ENCODE results near the gene TLL2.

Gene TLL2

DNA sequence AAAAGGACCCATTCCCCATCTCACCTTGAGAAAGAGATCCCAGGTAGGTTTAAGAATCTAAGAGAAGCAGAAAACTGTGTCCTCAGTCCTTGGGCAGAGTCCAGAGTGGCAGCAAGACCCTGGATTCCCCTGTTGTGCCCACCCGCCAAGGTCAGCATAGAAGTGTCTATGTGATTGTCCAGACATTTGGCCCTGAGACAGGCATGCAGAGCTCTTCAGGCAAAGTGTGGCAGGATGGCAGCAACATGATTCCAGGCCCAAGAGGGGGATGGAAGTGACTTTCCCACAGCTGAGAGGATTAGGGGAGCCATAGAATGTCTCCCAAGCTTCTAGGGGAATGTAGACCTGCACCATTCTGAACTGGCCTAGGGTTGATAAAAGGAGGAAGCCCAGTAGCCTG lies 115.8 kb downstream of the TLL2 start:
- H3K27ac ChIP-seq = no peak overlapping the region
- TF ChIP-seq, protein P1, sequence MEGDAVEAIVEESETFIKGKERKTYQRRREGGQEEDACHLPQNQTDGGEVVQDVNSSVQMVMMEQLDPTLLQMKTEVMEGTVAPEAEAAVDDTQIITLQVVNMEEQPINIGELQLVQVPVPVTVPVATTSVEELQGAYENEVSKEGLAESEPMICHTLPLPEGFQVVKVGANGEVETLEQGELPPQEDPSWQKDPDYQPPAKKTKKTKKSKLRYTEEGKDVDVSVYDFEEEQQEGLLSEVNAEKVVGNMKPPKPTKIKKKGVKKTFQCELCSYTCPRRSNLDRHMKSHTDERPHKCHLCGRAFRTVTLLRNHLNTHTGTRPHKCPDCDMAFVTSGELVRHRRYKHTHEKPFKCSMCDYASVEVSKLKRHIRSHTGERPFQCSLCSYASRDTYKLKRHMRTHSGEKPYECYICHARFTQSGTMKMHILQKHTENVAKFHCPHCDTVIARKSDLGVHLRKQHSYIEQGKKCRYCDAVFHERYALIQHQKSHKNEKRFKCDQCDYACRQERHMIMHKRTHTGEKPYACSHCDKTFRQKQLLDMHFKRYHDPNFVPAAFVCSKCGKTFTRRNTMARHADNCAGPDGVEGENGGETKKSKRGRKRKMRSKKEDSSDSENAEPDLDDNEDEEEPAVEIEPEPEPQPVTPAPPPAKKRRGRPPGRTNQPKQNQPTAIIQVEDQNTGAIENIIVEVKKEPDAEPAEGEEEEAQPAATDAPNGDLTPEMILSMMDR (conservative IDR thresholded peaks at IDR 0.05) = no peak

DNA sequence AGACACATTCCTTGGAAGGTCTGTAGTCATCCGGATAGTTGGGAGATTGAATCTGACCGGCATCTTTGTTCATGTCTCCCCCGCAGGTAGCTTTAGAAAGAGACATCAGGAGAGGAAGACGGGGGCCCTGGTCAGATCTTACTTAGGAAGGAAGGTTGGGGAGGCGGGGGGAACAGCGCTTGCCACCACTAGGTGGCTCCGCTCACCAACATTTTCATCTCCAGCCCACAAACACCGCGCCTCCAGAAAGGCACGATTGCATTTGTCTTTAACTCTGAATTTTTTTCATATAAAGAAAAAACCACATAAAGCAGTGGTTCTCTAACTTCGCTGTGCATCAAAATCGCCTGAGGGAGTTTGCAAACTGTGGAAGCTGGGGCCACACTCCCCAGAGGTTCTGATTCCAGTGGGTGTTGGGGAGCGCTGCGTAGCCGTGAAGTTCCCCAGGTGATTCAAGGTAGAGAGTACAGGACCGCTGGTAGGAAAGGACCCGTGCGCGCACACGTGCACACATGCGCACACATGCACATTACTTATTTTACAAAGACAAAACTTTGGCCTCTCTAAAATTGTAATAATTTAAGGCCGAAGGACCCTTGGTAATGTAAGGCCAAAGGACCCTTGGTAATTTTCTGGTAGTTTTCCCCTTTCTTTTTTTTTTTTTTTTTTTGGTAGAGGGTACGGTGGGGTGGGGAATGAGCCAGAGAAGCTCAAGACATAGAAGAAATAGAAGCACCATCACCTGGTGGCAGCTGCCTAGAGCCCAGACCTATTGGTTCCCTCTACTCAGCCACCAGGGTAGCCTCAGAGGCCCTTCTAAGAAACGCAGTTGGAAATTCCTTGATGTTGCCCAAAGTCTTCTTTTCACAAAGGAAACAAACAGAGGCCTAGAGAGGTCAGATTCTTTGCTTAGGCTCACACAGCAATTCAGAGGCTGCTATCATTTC lies 117.5 kb downstream of the TLL2 start:
- TF ChIP-seq, protein P1 (conservative IDR thresholded peaks at IDR 0.05) = peak; percentile 90
- peak overlapping the region; percentile 14; the same call in 1 of the 2 replicates for H3K27ac ChIP-seq

DNA sequence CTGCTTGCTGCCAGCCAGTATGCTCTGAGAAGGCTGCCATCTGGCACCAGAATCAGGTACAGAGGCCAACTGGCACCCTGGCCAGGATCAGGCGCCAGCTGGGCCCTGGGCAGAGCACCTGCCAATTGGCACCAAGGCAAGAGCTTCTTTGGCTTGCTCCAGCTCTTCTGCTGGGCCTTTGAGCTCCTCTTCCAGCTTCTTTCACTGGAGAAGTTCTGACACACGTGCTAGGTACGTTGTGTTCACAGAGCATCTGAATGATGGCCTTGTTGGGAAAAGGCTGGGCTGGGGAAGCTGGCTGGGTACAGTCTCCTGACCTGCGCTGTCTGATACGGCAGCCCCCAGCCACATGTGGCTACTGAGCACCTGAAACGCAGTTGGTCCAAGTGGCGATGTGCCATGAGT lies 123.3 kb downstream of the TLL2 start:
- peak overlapping the region; percentile 82 for H3K27ac ChIP-seq
- TF ChIP-seq, protein P1 (conservative IDR thresholded peaks at IDR 0.05) = no peak

DNA sequence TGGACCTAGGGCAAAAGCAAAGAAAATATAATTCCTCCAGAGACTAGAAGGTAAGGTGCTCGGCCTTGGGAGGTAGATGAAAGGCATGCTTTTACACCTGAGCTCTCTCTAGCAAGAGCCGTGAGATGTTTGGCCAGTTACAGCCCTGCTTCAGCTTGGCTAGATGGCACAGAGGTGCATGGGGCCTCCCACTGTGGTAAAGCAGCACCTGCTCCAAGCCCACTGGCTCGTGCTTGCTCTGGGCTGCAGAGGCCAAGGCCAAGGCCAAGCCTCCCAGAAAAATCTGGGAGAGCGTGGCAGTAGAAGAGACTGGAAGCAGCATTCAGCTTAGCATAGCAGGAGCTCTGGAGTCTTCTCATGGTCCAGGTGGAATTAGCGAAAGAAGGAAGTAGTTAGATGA lies 123.9 kb downstream of the TLL2 start:
- TF ChIP-seq, protein P1 (conservative IDR thresholded peaks at IDR 0.05) = no peak
- H3K27ac ChIP-seq = peak overlapping the region; percentile 82

DNA sequence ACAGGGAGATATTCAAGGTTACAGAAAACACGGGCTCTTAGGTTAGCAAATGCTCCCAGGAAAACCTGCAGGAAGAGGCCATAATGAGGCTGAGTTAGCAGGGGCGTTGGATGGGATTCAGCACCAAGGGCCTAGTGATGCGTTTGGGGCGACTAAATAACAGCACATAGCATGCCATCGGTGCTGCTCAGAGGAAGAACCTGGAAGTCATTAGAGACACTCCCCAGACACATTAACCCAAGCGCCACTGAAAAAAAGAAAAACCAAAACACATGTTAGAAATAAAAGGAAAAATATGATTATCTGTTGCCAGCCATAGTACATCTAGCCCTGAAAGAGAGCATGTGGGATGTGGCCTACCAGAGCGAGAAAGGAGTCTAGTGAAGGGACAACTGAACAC lies 126.1 kb downstream of the TLL2 start:
- TF ChIP-seq, protein P1 (conservative IDR thresholded peaks at IDR 0.05) = no peak
- H3K27ac ChIP-seq = no peak overlapping the region

DNA sequence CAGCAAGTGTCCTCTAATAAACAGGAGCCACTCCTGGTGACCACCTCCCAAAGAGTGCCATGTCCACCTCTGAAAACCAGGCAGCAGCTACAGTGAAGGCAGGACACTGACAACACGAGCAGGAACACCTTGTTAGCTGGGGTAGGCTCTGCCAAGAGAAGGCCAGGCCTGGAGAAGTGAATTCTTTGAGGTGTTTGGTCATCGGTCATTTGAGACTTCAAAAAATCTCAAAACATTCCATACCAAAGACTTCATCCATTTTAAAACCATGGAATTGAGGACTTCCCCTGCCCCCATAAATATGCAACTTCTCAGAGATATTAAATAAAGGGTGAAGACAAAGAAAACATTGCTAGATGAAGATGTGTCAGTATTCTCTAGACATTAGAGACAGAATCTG lies 126.6 kb downstream of the TLL2 start:
- TF ChIP-seq, protein P1 (conservative IDR thresholded peaks at IDR 0.05) = no peak
- H3K27ac ChIP-seq = no peak overlapping the region

DNA sequence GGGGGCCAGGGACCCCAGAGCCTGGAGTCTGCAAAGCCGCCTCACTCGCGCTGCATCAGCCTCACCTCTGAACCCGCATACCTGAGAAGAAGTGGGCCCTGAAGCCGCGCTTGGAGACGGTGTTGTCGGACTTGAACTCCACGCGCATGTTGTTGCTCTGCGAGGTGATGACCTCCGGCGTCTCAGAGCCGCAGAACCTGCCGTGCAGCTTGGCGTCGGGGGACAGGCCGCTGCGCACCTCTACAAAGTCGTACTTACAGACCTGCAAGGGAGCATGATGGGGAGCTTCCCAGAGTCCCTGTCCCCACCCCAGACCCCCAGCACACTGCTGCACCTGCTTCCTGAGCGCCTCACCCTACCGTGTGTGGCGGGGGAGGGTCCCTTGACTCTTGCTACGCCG lies 129.2 kb downstream of the TLL2 start:
- TF ChIP-seq, protein P1 (conservative IDR thresholded peaks at IDR 0.05) = no peak

More for the DNA sequence above, 129.2 kb downstream of the TLL2 start:
- no peak overlapping the region; the same call in 1 of the 2 replicates for H3K27ac ChIP-seq
